ENCODE measurements around the gene FDXR. TPM values are rescaled to one million over a fixed set of nuclear protein-coding genes. Genes with fewer than 3 reads are reported as not detected.
A peak's percentile ranks its signal among the peaks of the same experiment; 100 is the strongest.

Gene FDXR
- total and polyA plus RNA-seq, 2 donors (not counting 1 experiment from before 2014, with no cell fraction given), result 4.6 to 7.0 TPM

- no peak for DNase-seq
- intact Hi-C loops (cut with micrococcal nuclease), result no loop called here
- H3K4me1 ChIP-seq (ENCODE audit: control insufficient read depth in 2 of 2, insufficient read depth in 2 of 2, low read length in 2 of 2), result peaks cover 24 to 25% of the 10 kb centered on the region in 2 donors
- peaks cover 47% of the 10 kb centered on the region for H3K27me3 Mint-ChIP-seq
- no peaks in the 10 kb centered on the region for H3K9me3 Mint-ChIP-seq (ENCODE audit: insufficient read depth)
- H3K36me3 ChIP-seq (replicated peaks in 1 of 2; ENCODE audit: control extremely low read depth in 1 of 2, control insufficient read depth in 1 of 2, extremely low read depth in 1 of 2, insufficient read depth in 2 of 2, low read length in 1 of 2), result no peaks in the 10 kb centered on the region
- no peak overlapping the region for H3K9ac ChIP-seq (ENCODE audit: low read length)
- H3K4me3 ChIP-seq (ENCODE audit: control extremely low read depth in 1 of 5, extremely low read depth in 1 of 5, insufficient read depth in 1 of 5, low read depth in 2 of 5, low read length in 4 of 5), result no peak overlapping the region
- WGBS (ENCODE audit: insufficient coverage), result 68% methylated on average over 6 of the region's 6 CpGs
- H3K79me2 ChIP-seq (ENCODE audit: control insufficient read depth, insufficient read depth, low read length), result no peaks in the 10 kb centered on the region
- H2AFZ ChIP-seq (ENCODE audit: insufficient read depth, low read depth, low read length, poor library complexity, severe bottlenecking), result no peak overlapping the region
- H3K27me3 ChIP-seq (replicated peaks in 1 of 4; ENCODE audit: control extremely low read depth in 1 of 4, control insufficient read depth in 3 of 4, insufficient read depth in 4 of 4, low read length in 3 of 4), result peaks cover 0 to 78% (median 39%) of the 10 kb centered on the region in 4 experiments
- H3K27ac ChIP-seq (ENCODE audit: low read length in 2 of 2), result no peak overlapping the region
- CTCF ChIA-PET, result no interaction called here
- no peak for ATAC-seq (ENCODE audit: low read depth)
- H3K9me3 ChIP-seq (ENCODE audit: control extremely low read depth in 1 of 3, control insufficient read depth in 2 of 3, insufficient read depth in 1 of 3, low read length in 2 of 3), result peaks cover 0 to 16% (median 0%) of the 10 kb centered on the region in 3 donors
- H3K4me2 ChIP-seq (replicated peaks; ENCODE audit: low read depth, low read length, poor library complexity, severe bottlenecking), result peak overlapping the region; percentile 75
- no peaks in the 10 kb centered on the region for H4K20me1 ChIP-seq (ENCODE audit: control insufficient read depth, insufficient read depth, low read length, poor library complexity, severe bottlenecking)
- no peak overlapping the region for H3K27ac Mint-ChIP-seq
- TF ChIP-seq CTCF (IDR thresholded peaks at IDR 0.05) (no peak), EZH2 (IDR thresholded peaks at IDR 0.05; ENCODE audit: borderline replicate concordance, insufficient read depth, low read depth, low read length, poor library complexity, severe bottlenecking) (no peak)
- peak overlapping the region; percentile 68 for H3K4me3 Mint-ChIP-seq
- H3K4me1 Mint-ChIP-seq, result peaks cover 15% of the 10 kb centered on the region
- POLR2A ChIA-PET, result no interaction called here
These were observed 49.4 kb upstream of the FDXR start for GRCh38 chr17:74922172-74922571.

- H3K27me3 Mint-ChIP-seq, result peaks cover 51% of the 10 kb centered on the region
These were observed 49.0 kb upstream of the FDXR start for GRCh38 chr17:74921769-74922168.

More at GRCh38 chr17:74921769-74922168, 49.0 kb upstream of the FDXR start:
- H3K27ac Mint-ChIP-seq, result no peak overlapping the region
- DNase-seq (no peak), ATAC-seq (ENCODE audit: low read depth) (no peak)
- Histone ChIP-seq H3K36me3 (replicated peaks in 1 of 2; ENCODE audit: control extremely low read depth in 1 of 2, control insufficient read depth in 1 of 2, extremely low read depth in 1 of 2, insufficient read depth in 2 of 2, low read length in 1 of 2) (no peaks in the 10 kb centered on the region), H3K9ac (ENCODE audit: low read length) (no peak overlapping the region), H4K20me1 (ENCODE audit: control insufficient read depth, insufficient read depth, low read length, poor library complexity, severe bottlenecking) (no peaks in the 10 kb centered on the region), H3K4me1 (ENCODE audit: control insufficient read depth in 2 of 2, insufficient read depth in 2 of 2, low read length in 2 of 2) (peaks cover 24 to 25% of the 10 kb centered on the region in 2 donors), H3K27me3 (replicated peaks in 1 of 4; ENCODE audit: control extremely low read depth in 1 of 4, control insufficient read depth in 3 of 4, insufficient read depth in 4 of 4, low read length in 3 of 4) (peaks cover 0 to 77% (median 40%) of the 10 kb centered on the region in 4 experiments), H3K4me3 (ENCODE audit: control extremely low read depth in 1 of 5, extremely low read depth in 1 of 5, insufficient read depth in 1 of 5, low read depth in 2 of 5, low read length in 4 of 5) (no peak overlapping the region), H3K4me2 (replicated peaks; ENCODE audit: low read depth, low read length, poor library complexity, severe bottlenecking) (no peak overlapping the region), H3K79me2 (ENCODE audit: control insufficient read depth, insufficient read depth, low read length) (no peaks in the 10 kb centered on the region), H3K9me3 (ENCODE audit: control extremely low read depth in 1 of 3, control insufficient read depth in 2 of 3, insufficient read depth in 1 of 3, low read length in 2 of 3) (peaks cover 0 to 16% (median 0%) of the 10 kb centered on the region in 3 donors), H2AFZ (ENCODE audit: insufficient read depth, low read depth, low read length, poor library complexity, severe bottlenecking) (no peak overlapping the region), H3K27ac (ENCODE audit: low read length in 2 of 2) (no peak overlapping the region)
- H3K4me3 Mint-ChIP-seq, result no peak overlapping the region
- ChIA-PET CTCF (no interaction called here), POLR2A (no interaction called here)
- no peaks in the 10 kb centered on the region for H3K9me3 Mint-ChIP-seq (ENCODE audit: insufficient read depth)
- no peak for TF ChIP-seq EZH2 (IDR thresholded peaks at IDR 0.05; ENCODE audit: borderline replicate concordance, insufficient read depth, low read depth, low read length, poor library complexity, severe bottlenecking)
- TF ChIP-seq CTCF (IDR thresholded peaks at IDR 0.05), result no peak
- peaks cover 15% of the 10 kb centered on the region for H3K4me1 Mint-ChIP-seq
- 96% methylated on average over 2 of the region's 2 CpGs for WGBS (ENCODE audit: insufficient coverage)
- intact Hi-C loops (cut with micrococcal nuclease), result no loop called here
